Activated CD8-positive, alpha-beta memory T cell treated with anti-CD3 and anti-CD28 coated beads, Interleukin-2, amount 50 U/mL, for 4 hours (primary cell): Measurements from ENCODE around the gene SP100.
"Not testable (repeated sequence)": the region's sequence is repeated elsewhere in the genome, so short reads cannot be mapped to it uniquely, and the experiment has no call there.

Experiments
- DNase-seq: peaks from one replicate; pipeline ENCODE4 v3.0.0-alpha.2; 2020

Gene SP100

GRCh38 chr2:230416061-230416721 is at the start of gene SP100:
SP100 (plus strand) TSS chr2:230416201; CDS start chr2:230416297, 96 bp downstream.
- DNase-seq, result peak; percentile 80

- no peak for DNase-seq
Observed at GRCh38 chr2:230382108-230382507, 33.9 kb upstream of the SP100 start.

GRCh38 chr2:230383453-230383852 is 32.5 kb upstream of the SP100 start:
- DNase-seq, result no peak

GRCh38 chr2:230384986-230385385 is 31.0 kb upstream of the SP100 start:
- DNase-seq, result no peak

GRCh38 chr2:230394301-230394700 is 21.7 kb upstream of the SP100 start:
- DNase-seq, result no peak

GRCh38 chr2:230398698-230399097 is 17.3 kb upstream of the SP100 start:
- DNase-seq, result not testable (repeated sequence)

GRCh38 chr2:230400041-230400440 is 16.0 kb upstream of the SP100 start:
- no peak for DNase-seq

GRCh38 chr2:230400454-230400853 is 15.5 kb upstream of the SP100 start:
- no peak for DNase-seq

- DNase-seq, result not testable (repeated sequence)
Observed at GRCh38 chr2:230401026-230401425, 15.0 kb upstream of the SP100 start.

- DNase-seq, result no peak
Observed at GRCh38 chr2:230403746-230404145, 12.3 kb upstream of the SP100 start.

- DNase-seq, result no peak
Observed at GRCh38 chr2:230405824-230406223, 10.2 kb upstream of the SP100 start.

- no peak for DNase-seq
Observed at GRCh38 chr2:230408244-230408842, 7.7 kb upstream of the SP100 start.

- not testable (repeated sequence) for DNase-seq
Observed at GRCh38 chr2:230409316-230409715, 6.7 kb upstream of the SP100 start.

- no peak for DNase-seq
Observed at GRCh38 chr2:230410263-230410662, 5.7 kb upstream of the SP100 start.

- no peak for DNase-seq
Observed at GRCh38 chr2:230410861-230411569, 5.0 kb upstream of the SP100 start.

- DNase-seq, result peak; percentile 54
Observed at GRCh38 chr2:230411570-230412370, 4.2 kb upstream of the SP100 start.

GRCh38 chr2:230412371-230412711 is 3.7 kb upstream of the SP100 start:
- DNase-seq, result no peak

- DNase-seq, result no peak
Observed at GRCh38 chr2:230412846-230413245, 3.2 kb upstream of the SP100 start.

- DNase-seq, result no peak
Observed at GRCh38 chr2:230413479-230413878, 2.5 kb upstream of the SP100 start.

- DNase-seq, result no peak
Observed at GRCh38 chr2:230414302-230414701, 1.7 kb upstream of the SP100 start.

- DNase-seq, result no peak
Observed at GRCh38 chr2:230417436-230417835, 1.4 kb downstream of the SP100 start.

- no peak for DNase-seq
Observed at GRCh38 chr2:230418341-230419016, 2.5 kb downstream of the SP100 start.

- no peak for DNase-seq
Observed at GRCh38 chr2:230419181-230419580, 3.2 kb downstream of the SP100 start.
